Endodermal cell (in vitro differentiated cells): Measurements from ENCODE around the gene MARCHF3. TPM values are rescaled to one million over a fixed set of nuclear protein-coding genes. Genes with fewer than 3 reads are reported as not detected.
"Not testable (repeated sequence)": the region's sequence is repeated elsewhere in the genome, so short reads cannot be mapped to it uniquely, and the experiment has no call there.

Source experiments
- DNase-seq: peaks from one replicate; pipeline ENCODE4 v3.0.0-alpha.2; 2017
- H3K27ac ChIP-seq: 2 replicates; pipeline ENCODE4 v1.5.1; 2013; ENCODE audit warnings: mild to moderate bottlenecking, low read depth, low read length, moderate library complexity
- H3K27me3 ChIP-seq: 2 replicates; pipeline ENCODE4 v1.6.1; 2013; ENCODE audit warnings: mild to moderate bottlenecking, low read length, moderate library complexity; ENCODE audit not compliant: insufficient read depth, control insufficient read depth, poor library complexity, severe bottlenecking
- H3K36me3 ChIP-seq: 2 replicates; pipeline ENCODE4 v1.7.0; 2013; ENCODE audit warnings: mild to moderate bottlenecking, low read length, moderate library complexity; ENCODE audit not compliant: control insufficient read depth, insufficient read depth
- H3K4me1 ChIP-seq: one replicate; pipeline ENCODE4 v1.7.0; 2013; ENCODE audit warnings: low read length; ENCODE audit not compliant: control insufficient read depth, insufficient read depth
- H3K4me3 ChIP-seq: 2 replicates; pipeline ENCODE4 v1.5.1; 2013; ENCODE audit warnings: mild to moderate bottlenecking, low read length, moderate library complexity
- H3K9ac ChIP-seq: 2 replicates; pipeline ENCODE4 v1.6.1; 2013; ENCODE audit warnings: mild to moderate bottlenecking, low read length, moderate library complexity; ENCODE audit not compliant: poor library complexity, severe bottlenecking; ENCODE audit errors: extremely low read depth
- H3K9me3 ChIP-seq: 2 replicates; pipeline ENCODE4 v1.6.1; 2013; ENCODE audit warnings: mild to moderate bottlenecking, low read length, moderate library complexity; ENCODE audit not compliant: control insufficient read depth
- H3K27ac Mint-ChIP-seq: 2 replicates; pipeline ENCODE4 v1.8.0; 2020; ENCODE audit warnings: mixed read lengths
- H3K27me3 Mint-ChIP-seq: 2 replicates; pipeline ENCODE4 v1.8.0; 2021; ENCODE audit warnings: mild to moderate bottlenecking, mixed read lengths; ENCODE audit not compliant: insufficient read depth
- H3K36me3 Mint-ChIP-seq: 2 replicates; pipeline ENCODE4 v1.8.0; 2020; ENCODE audit warnings: low read depth, mixed read lengths
- H3K4me1 Mint-ChIP-seq: 2 replicates; pipeline ENCODE4 v1.8.0; 2020; ENCODE audit warnings: mixed read lengths
- H3K4me3 Mint-ChIP-seq: 2 replicates; pipeline ENCODE4 v1.8.0; 2020; ENCODE audit warnings: mild to moderate bottlenecking, moderate library complexity, mixed read lengths
- H3K9me3 Mint-ChIP-seq: 2 replicates; pipeline ENCODE4 v1.8.0; 2020; ENCODE audit warnings: mild to moderate bottlenecking, mixed read lengths
- WGBS, 2 experiments: methylation state at CpG; one replicate each; pipeline versions ENCODE4 v1.1.5 to v1.1.7; 2013; ENCODE audit warnings: missing lambda C conversion rate in 2 of 2, mixed read lengths in 1 of 2; ENCODE audit not compliant: insufficient coverage in 1 of 2, insufficient read length in 1 of 2; 5-methylcytosine and 5-hydroxymethylcytosine counted together
- total RNA-seq, 2 donors: library from RNA; stranded (reverse); fragmentation: NEBNext Ultra II Directional in 1 of 2; extraction: Animal tissue kit (Norgen Biotek cat#: 25700) in 1 of 2; gene quantifications; 2 replicates in 1 of 2; 3 replicates in 1 of 2; pipeline ENCODE4 v1.2.1, GENCODE V29; 2021
- TF ChIP-seq, protein P1 (sequence below): fragments of 200-600 bp; sonication (generic); conservative IDR thresholded peaks from 2 replicates; pipeline ENCODE4 v1.5.0; 2021; ENCODE audit warnings: antibody characterized with exemption, mild to moderate bottlenecking

Gene MARCHF3
- total RNA-seq, 2 donors from 2014 or later: 4.4 to 11.3 TPM

DNA sequence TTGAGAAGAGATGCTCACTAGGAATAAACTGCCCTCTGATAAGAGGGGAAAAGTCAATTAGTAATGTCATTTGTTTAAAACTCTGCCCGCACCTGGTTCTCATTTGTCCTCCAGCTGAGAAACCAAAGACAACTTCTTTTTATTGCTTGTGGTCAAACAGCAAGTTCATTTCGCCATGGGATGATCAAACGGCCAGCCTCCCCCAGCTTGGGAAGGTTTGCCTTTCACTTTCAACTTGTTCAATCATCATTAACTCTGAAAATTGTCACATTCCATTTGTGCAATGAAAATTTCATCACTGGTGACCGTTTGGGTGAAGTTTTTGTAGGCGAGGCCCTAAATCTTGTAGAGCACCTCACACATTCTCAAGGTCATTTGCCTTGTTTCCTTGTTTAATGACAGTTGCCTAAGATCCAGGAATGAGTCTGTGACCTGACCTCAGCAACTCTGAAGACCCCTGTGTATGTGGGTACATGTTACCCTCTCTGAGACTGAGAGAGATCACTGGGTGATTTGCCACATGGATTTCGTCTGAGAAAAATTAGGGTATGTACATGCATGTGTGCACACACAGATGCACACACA, 117.7 kb downstream of the MARCHF3 start:
- H3K27ac Mint-ChIP-seq: no peak overlapping the region

DNA sequence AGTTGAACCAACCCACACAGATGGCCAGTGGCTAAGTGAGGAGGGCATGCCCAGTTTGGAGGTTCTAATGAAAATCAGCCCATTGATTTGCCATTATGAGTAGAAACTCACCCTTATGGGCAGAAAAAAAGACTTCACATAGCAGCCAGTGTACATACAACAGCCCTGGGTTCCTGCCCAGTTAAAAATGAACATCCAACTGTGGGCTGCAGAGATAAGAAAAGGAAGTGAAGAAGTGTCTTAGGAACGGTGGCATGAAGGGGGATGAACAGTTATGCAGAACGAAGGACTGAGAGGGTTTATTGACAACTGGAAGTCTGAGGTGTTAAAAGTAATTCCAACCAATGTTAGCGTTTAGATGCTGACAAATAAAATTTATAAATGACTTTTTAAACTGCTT, 118.4 kb downstream of the MARCHF3 start:
- Mint-ChIP-seq H3K36me3 (peaks cover 50% of the 10 kb centered on the region), H3K27ac (no peak overlapping the region), H3K9me3 (peaks cover 42% of the 10 kb centered on the region), H3K27me3 (peaks cover 40% of the 10 kb centered on the region), H3K4me3 (no peak overlapping the region), H3K4me1 (peaks cover 18% of the 10 kb centered on the region)
- 87 to 94% methylated on average over 3 of the region's 3 CpGs for WGBS, 2 experiments
- Histone ChIP-seq H3K9me3 (peaks cover 32% of the 10 kb centered on the region), H3K4me1 (peaks cover 4% of the 10 kb centered on the region), H3K9ac (no peak overlapping the region), H3K36me3 (peaks cover 62% of the 10 kb centered on the region), H3K27me3 (no peaks in the 10 kb centered on the region), H3K27ac (no peak overlapping the region), H3K4me3 (peak overlapping the region; percentile 55)
- DNase-seq: no peak
- TF ChIP-seq, protein P1, sequence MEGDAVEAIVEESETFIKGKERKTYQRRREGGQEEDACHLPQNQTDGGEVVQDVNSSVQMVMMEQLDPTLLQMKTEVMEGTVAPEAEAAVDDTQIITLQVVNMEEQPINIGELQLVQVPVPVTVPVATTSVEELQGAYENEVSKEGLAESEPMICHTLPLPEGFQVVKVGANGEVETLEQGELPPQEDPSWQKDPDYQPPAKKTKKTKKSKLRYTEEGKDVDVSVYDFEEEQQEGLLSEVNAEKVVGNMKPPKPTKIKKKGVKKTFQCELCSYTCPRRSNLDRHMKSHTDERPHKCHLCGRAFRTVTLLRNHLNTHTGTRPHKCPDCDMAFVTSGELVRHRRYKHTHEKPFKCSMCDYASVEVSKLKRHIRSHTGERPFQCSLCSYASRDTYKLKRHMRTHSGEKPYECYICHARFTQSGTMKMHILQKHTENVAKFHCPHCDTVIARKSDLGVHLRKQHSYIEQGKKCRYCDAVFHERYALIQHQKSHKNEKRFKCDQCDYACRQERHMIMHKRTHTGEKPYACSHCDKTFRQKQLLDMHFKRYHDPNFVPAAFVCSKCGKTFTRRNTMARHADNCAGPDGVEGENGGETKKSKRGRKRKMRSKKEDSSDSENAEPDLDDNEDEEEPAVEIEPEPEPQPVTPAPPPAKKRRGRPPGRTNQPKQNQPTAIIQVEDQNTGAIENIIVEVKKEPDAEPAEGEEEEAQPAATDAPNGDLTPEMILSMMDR: no peak

More for the DNA sequence above, 117.7 kb downstream of the MARCHF3 start:
- peaks cover 40% of the 10 kb centered on the region for H3K27me3 Mint-ChIP-seq
- peaks cover 69% of the 10 kb centered on the region for H3K36me3 ChIP-seq
- peaks cover 25% of the 10 kb centered on the region for H3K4me1 Mint-ChIP-seq
- peaks cover 4% of the 10 kb centered on the region for H3K4me1 ChIP-seq
- H3K9ac ChIP-seq: no peak overlapping the region
- H3K9me3 ChIP-seq: peaks cover 32% of the 10 kb centered on the region
- H3K9me3 Mint-ChIP-seq: peaks cover 42% of the 10 kb centered on the region
- no peak overlapping the region for H3K4me3 Mint-ChIP-seq
- peaks cover 54% of the 10 kb centered on the region for H3K36me3 Mint-ChIP-seq
- no peak overlapping the region for H3K4me3 ChIP-seq
- 82 to 86% methylated on average over 3 to 6 of the region's 6 CpGs for WGBS, 2 experiments
- no peak overlapping the region for H3K27ac ChIP-seq
- no peak for DNase-seq
- TF ChIP-seq, protein P1: no peak
- H3K27me3 ChIP-seq: no peaks in the 10 kb centered on the region

DNA sequence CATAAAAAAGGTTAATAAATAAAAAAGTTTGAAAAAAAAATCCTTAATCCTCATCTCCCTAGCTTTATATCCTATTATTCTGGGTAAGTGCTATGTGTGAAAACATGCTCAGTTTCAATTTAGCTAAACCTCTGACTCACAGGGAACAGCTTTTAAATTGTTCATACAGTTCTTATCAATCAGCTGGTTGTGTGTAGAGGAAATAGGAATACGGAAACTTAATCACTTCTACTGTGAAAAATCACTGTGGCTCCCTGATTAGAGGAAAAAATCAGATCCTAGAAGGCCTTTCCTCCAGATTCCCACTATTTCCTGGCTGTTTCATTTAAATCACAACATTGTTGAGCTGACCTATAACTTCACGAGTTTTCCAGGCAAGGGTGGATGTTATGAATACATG, 120.5 kb downstream of the MARCHF3 start:
- peaks cover 14% of the 10 kb centered on the region for H3K4me1 Mint-ChIP-seq
- H3K4me3 ChIP-seq: peak overlapping the region; percentile 55
- H3K4me3 Mint-ChIP-seq: no peak overlapping the region
- no peak overlapping the region for H3K27ac Mint-ChIP-seq
- H3K27me3 ChIP-seq: no peaks in the 10 kb centered on the region
- peaks cover 23% of the 10 kb centered on the region for H3K27me3 Mint-ChIP-seq
- peaks cover 50% of the 10 kb centered on the region for H3K9me3 Mint-ChIP-seq
- no peak overlapping the region for H3K27ac ChIP-seq
- H3K36me3 Mint-ChIP-seq: peaks cover 48% of the 10 kb centered on the region
- peaks cover 32% of the 10 kb centered on the region for H3K9me3 ChIP-seq
- H3K9ac ChIP-seq: no peak overlapping the region
- peaks cover 41% of the 10 kb centered on the region for H3K36me3 ChIP-seq
- TF ChIP-seq, protein P1: no peak
- peaks cover 4% of the 10 kb centered on the region for H3K4me1 ChIP-seq
- 98 to 100% methylated on average over 1 to 2 of the region's 2 CpGs for WGBS, 2 experiments
- DNase-seq: no peak

DNA sequence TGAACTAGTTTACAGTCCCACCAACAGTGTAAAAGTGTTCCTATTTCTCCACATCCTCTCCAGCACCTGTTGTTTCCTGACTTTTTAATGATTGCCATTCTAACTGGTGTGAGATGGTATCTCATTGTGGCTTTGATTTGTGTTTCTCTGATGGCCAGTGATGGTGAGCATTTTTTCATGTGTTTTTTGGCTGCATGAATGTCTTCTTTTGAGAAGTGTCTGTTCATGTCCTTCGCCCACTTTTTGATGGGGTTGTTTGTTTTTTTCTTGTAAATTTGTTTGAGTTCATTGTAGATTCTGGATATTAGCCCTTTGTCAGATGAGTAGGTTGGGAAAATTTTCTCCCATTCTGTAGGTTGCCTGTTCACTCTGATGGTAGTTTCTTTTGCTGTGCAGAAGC, 126.0 kb downstream of the MARCHF3 start:
- H3K27ac Mint-ChIP-seq, H3K27ac ChIP-seq, H3K9ac ChIP-seq, H3K4me3 Mint-ChIP-seq, DNase-seq, H3K4me3 ChIP-seq, H3K4me1 Mint-ChIP-seq, H3K4me1 ChIP-seq, H3K27me3 ChIP-seq: not testable (repeated sequence)
- peaks cover 11% of the 10 kb centered on the region for H3K9me3 ChIP-seq
- H3K27me3 Mint-ChIP-seq: peaks cover 30% of the 10 kb centered on the region
- peaks cover 25% of the 10 kb centered on the region for H3K9me3 Mint-ChIP-seq
- H3K36me3 Mint-ChIP-seq: peaks cover 37% of the 10 kb centered on the region
- H3K36me3 ChIP-seq: peaks cover 34% of the 10 kb centered on the region
- WGBS, 2 experiments: no CpG with 5 or more reads among the region's 1 CpG
